ENCODE measurements around the gene LTBP4.
"Not testable (repeated sequence)": the region's sequence is repeated elsewhere in the genome, so short reads cannot be mapped to it uniquely, and the experiment has no call there.

The LTBP4 gene

GRCh38 chr19:40611096-40611495, 9.9 kb downstream of the LTBP4 start:
- no peak for DNase-seq (ENCODE audit: low read depth, low spot score)

- no peak for DNase-seq (ENCODE audit: low read depth, low spot score)
Observed at GRCh38 chr19:40611900-40612698, 10.9 kb downstream of the LTBP4 start.

- peak; percentile 91 for DNase-seq (ENCODE audit: low read depth, low spot score)
Observed at GRCh38 chr19:40612831-40613689, 11.9 kb downstream of the LTBP4 start.

- peak; percentile 93 for DNase-seq (ENCODE audit: low read depth, low spot score)
Observed at GRCh38 chr19:40613690-40614621, 12.8 kb downstream of the LTBP4 start.

- peak; percentile 95 for DNase-seq (ENCODE audit: low read depth, low spot score)
Observed at GRCh38 chr19:40614622-40615411, 13.6 kb downstream of the LTBP4 start.

GRCh38 chr19:40616178-40616577, 15.0 kb downstream of the LTBP4 start:
- no peak for DNase-seq (ENCODE audit: low read depth, low spot score)

- no peak for DNase-seq (ENCODE audit: low read depth, low spot score)
Observed at GRCh38 chr19:40616941-40617340, 15.8 kb downstream of the LTBP4 start.

GRCh38 chr19:40617961-40618360, 16.8 kb downstream of the LTBP4 start:
- DNase-seq (ENCODE audit: low read depth, low spot score) = no peak

GRCh38 chr19:40619333-40620160, 18.4 kb downstream of the LTBP4 start:
- no peak for DNase-seq (ENCODE audit: low read depth, low spot score)

- DNase-seq (ENCODE audit: low read depth, low spot score) = no peak
Observed at GRCh38 chr19:40620161-40620485, 19.0 kb downstream of the LTBP4 start.

GRCh38 chr19:40621283-40621682, 20.1 kb downstream of the LTBP4 start:
- DNase-seq (ENCODE audit: low read depth, low spot score) = no peak

GRCh38 chr19:40621966-40622772, 21.0 kb downstream of the LTBP4 start:
- no peak for DNase-seq (ENCODE audit: low read depth, low spot score)

- DNase-seq (ENCODE audit: low read depth, low spot score) = no peak
Observed at GRCh38 chr19:40622773-40623075, 21.6 kb downstream of the LTBP4 start.

- peak; percentile 99 for DNase-seq (ENCODE audit: low read depth, low spot score)
Observed at GRCh38 chr19:40623403-40624251, 22.5 kb downstream of the LTBP4 start.

GRCh38 chr19:40624369-40625153, 23.4 kb downstream of the LTBP4 start:
- not testable (repeated sequence) for DNase-seq (ENCODE audit: low read depth, low spot score)

- no peak for DNase-seq (ENCODE audit: low read depth, low spot score)
Observed at GRCh38 chr19:40625406-40626120, 24.4 kb downstream of the LTBP4 start.

- no peak for DNase-seq (ENCODE audit: low read depth, low spot score)
Observed at GRCh38 chr19:40626918-40627317, 25.7 kb downstream of the LTBP4 start.
